Activated CD8-positive, alpha-beta T cell treated with anti-CD3 and anti-CD28 coated beads, Interleukin-2, amount 10 ng/mL, durations not matched to agents 7 days and 5 days (primary cell): ENCODE measurements around the gene SLC2A10. TPM values are rescaled to one million over a fixed set of nuclear protein-coding genes. Genes with fewer than 3 reads are reported as not detected.

Experiments used
- ATAC-seq: fragments of 150-1000 bp; cut with Tn5 transposase; one replicate; pipeline ENCODE4 v1.10.0; 2021; ENCODE audit warnings: moderate library complexity
- CTCF ChIA-PET: fragments of 350-600 bp; sonication (Branson Sonifier 250); formaldehyde crosslinking; loops from one replicate; lab custom pipeline; 2021; ENCODE audit warnings: antibody characterized with exemption; lab: Charles Lee
- POLR2A ChIA-PET: fragments of 350-600 bp; sonication (Branson Sonifier 250); formaldehyde crosslinking; loops from one replicate; lab custom pipeline; 2021; ENCODE audit warnings: antibody characterized with exemption; lab: Charles Lee
- DNase-seq: peaks from one replicate; pipeline ENCODE4 v3.0.0-alpha.2; 2020
- H3K27ac Mint-ChIP-seq: one replicate; pipeline ENCODE4 v1.8.0; 2021; ENCODE audit warnings: mild to moderate bottlenecking, mixed read lengths
- H3K27me3 Mint-ChIP-seq: one replicate; pipeline ENCODE4 v1.8.0; 2021; ENCODE audit warnings: low read depth, mixed read lengths
- H3K36me3 Mint-ChIP-seq: one replicate; pipeline ENCODE4 v1.8.0; 2021; ENCODE audit warnings: low read depth, mixed read lengths
- H3K4me1 Mint-ChIP-seq: one replicate; pipeline ENCODE4 v1.8.0; 2021; ENCODE audit warnings: low read depth, mixed read lengths
- H3K4me3 Mint-ChIP-seq: one replicate; pipeline ENCODE4 v1.8.0; 2021; ENCODE audit warnings: mild to moderate bottlenecking, mixed read lengths
- H3K9me3 Mint-ChIP-seq: one replicate; pipeline ENCODE4 v1.8.0; 2022; ENCODE audit warnings: mixed read lengths; ENCODE audit not compliant: insufficient read depth
- total RNA-seq, 2 experiments: library from RNA; stranded (reverse); gene quantifications; one replicate each; pipeline ENCODE4 v1.2.3, GENCODE V29; 2021

The SLC2A10 gene
- total RNA-seq, 2 experiments from 2014 or later: not detected

GRCh38 chr20:46775806-46776205 is 66.4 kb downstream of the SLC2A10 start:
- ATAC-seq (no peak), DNase-seq (no peak)
- no peak overlapping the region for H3K4me3 Mint-ChIP-seq
- no peaks in the 10 kb centered on the region for H3K9me3 Mint-ChIP-seq
- CTCF ChIA-PET: no interaction called here
- H3K4me1 Mint-ChIP-seq: no peaks in the 10 kb centered on the region
- H3K36me3 Mint-ChIP-seq: no peaks in the 10 kb centered on the region
- POLR2A ChIA-PET: no interaction called here
- no peak overlapping the region for H3K27ac Mint-ChIP-seq
- H3K27me3 Mint-ChIP-seq: peaks cover 10% of the 10 kb centered on the region

- no peaks in the 10 kb centered on the region for H3K36me3 Mint-ChIP-seq
- ChIA-PET CTCF (no interaction called here), POLR2A (no interaction called here)
- DNase-seq: no peak
- no peak overlapping the region for H3K27ac Mint-ChIP-seq
- peaks cover 10% of the 10 kb centered on the region for H3K27me3 Mint-ChIP-seq
- H3K4me1 Mint-ChIP-seq: no peaks in the 10 kb centered on the region
- no peaks in the 10 kb centered on the region for H3K9me3 Mint-ChIP-seq
- no peak overlapping the region for H3K4me3 Mint-ChIP-seq
- no peak for ATAC-seq
Observed at GRCh38 chr20:46777331-46777730, 67.9 kb downstream of the SLC2A10 start.

- CTCF ChIA-PET: no interaction called here
- H3K36me3 Mint-ChIP-seq: no peaks in the 10 kb centered on the region
- H3K9me3 Mint-ChIP-seq: no peaks in the 10 kb centered on the region
- no peak overlapping the region for H3K27ac Mint-ChIP-seq
- POLR2A ChIA-PET: no interaction called here
- DNase-seq (no peak), ATAC-seq (no peak)
- no peaks in the 10 kb centered on the region for H3K4me1 Mint-ChIP-seq
- H3K27me3 Mint-ChIP-seq: no peaks in the 10 kb centered on the region
- no peak overlapping the region for H3K4me3 Mint-ChIP-seq
Observed at GRCh38 chr20:46779831-46780230, 70.4 kb downstream of the SLC2A10 start.

GRCh38 chr20:46784436-46785127 is 75.1 kb downstream of the SLC2A10 start:
- H3K9me3 Mint-ChIP-seq: no peaks in the 10 kb centered on the region
- no peak for ATAC-seq
- CTCF ChIA-PET: interaction anchor here (1.9 kb wide), 1 partner anchor 32 kb away, joined by 4 read pairs; no protein-coding TSS in a partner anchor

More at GRCh38 chr20:46784436-46785127, 75.1 kb downstream of the SLC2A10 start:
- H3K4me1 Mint-ChIP-seq: no peaks in the 10 kb centered on the region
- no peak overlapping the region for H3K4me3 Mint-ChIP-seq
- no peaks in the 10 kb centered on the region for H3K27me3 Mint-ChIP-seq
- POLR2A ChIA-PET: no interaction called here
- no peaks in the 10 kb centered on the region for H3K36me3 Mint-ChIP-seq
- H3K27ac Mint-ChIP-seq: no peak overlapping the region
- DNase-seq: no peak

Other genes starting within 250 kb of the SLC2A10 start
- gene ZNF334, start 196.1 kb upstream of the SLC2A10 start, total RNA-seq: 1 to 10 TPM; 1.1 to 1.3 TPM
- not detected for gene OCSTAMP, start 159.0 kb upstream of the SLC2A10 start, total RNA-seq
- not detected for gene SLC13A3, start 58.2 kb upstream of the SLC2A10 start, total RNA-seq
- 10 to 100 TPM; 15.8 to 15.9 TPM for gene TP53RK, start 20.2 kb upstream of the SLC2A10 start, total RNA-seq
- not detected for gene EYA2, start 185.2 kb downstream of the SLC2A10 start, total RNA-seq